K562 (cell line): ENCODE results near the gene MARS1. TPM values are rescaled to one million over a fixed set of nuclear protein-coding genes. Genes with fewer than 3 reads are reported as not detected.

Source experiments
- CREM ChIP-seq: IDR thresholded peaks from 2 replicates; pipeline ENCODE4 v1.6.1; 2014; ENCODE audit warnings: antibody characterized with exemption, low read depth
- ESRRA ChIP-seq: fragments of 450-650 bp; IDR thresholded peaks from 2 replicates; pipeline ENCODE4 v1.6.1; 2014; ENCODE audit warnings: low read depth, mild to moderate bottlenecking, moderate library complexity, borderline replicate concordance
- HDAC2 ChIP-seq: fragments of 450-650 bp; IDR thresholded peaks from 2 replicates; pipeline ENCODE4 v1.6.1; 2016; ENCODE audit warnings: mild to moderate bottlenecking
- KDM5B ChIP-seq: fragments of 200-600 bp; sonication (generic); IDR thresholded peaks from 2 replicates; pipeline ENCODE4 v1.6.1; 2012; ENCODE audit warnings: low read depth, mild to moderate bottlenecking, moderate library complexity, low read length, control low read depth, inconsistent platforms; ENCODE audit not compliant: insufficient replicate concordance
- MBD2 ChIP-seq: sonication (generic); IDR thresholded peaks from 2 replicates; pipeline ENCODE4 v1.6.1; 2016; ENCODE audit warnings: low read depth, borderline replicate concordance
- MTF1 ChIP-seq: fragments of 250-450 bp; sonication (Bioruptor Pico); IDR thresholded peaks from 2 replicates; pipeline ENCODE4 v1.9.0; 2021; ENCODE audit warnings: moderate library complexity, mild to moderate bottlenecking, inconsistent platforms, borderline replicate concordance
- PHF8 ChIP-seq: fragments of 200-600 bp; sonication (generic); IDR thresholded peaks from 2 replicates; pipeline ENCODE4 v1.6.1; 2012; ENCODE audit warnings: mixed run types, mild to moderate bottlenecking, inconsistent platforms, low read length, moderate library complexity, borderline replicate concordance
- RHOXF2B ChIP-seq: fragments of 250-450 bp; sonication (Bioruptor Pico); conservative IDR thresholded peaks from 2 replicates; pipeline ENCODE4 v1.5.1; 2021
- SLC30A9 ChIP-seq: fragments of 250-450 bp; sonication (Bioruptor Pico); IDR thresholded peaks from 2 replicates; pipeline ENCODE4 v1.8.0; 2022; ENCODE audit warnings: mild to moderate bottlenecking, moderate library complexity
- TEAD4 ChIP-seq, 2 experiments: sonication (generic) in 1 of 2; formaldehyde crosslinking in 1 of 2; IDR thresholded peaks; 2 replicates each; pipeline versions ENCODE4 v1.6.1 to v1.8.0; 2012 to 2022; ENCODE audit warnings: borderline replicate concordance in 1 of 2, inconsistent platforms in 1 of 2, low read length in 1 of 2, mild to moderate bottlenecking in 1 of 2, missing genetic modification reagents in 1 of 2
- YBX1 ChIP-seq: fragments of 450-650 bp; IDR thresholded peaks from 2 replicates; pipeline ENCODE4 v1.7.1; 2016; ENCODE audit warnings: mild to moderate bottlenecking
- polyA plus RNA-seq, 8 experiments: library from polyadenylated mRNA; depleted of rRNA in 4 of 8; stranded (reverse) in 5 of 8; unstranded in 3 of 8; fragments of >200 nt; fragmentation: Nextera tagmentation in 2 of 8; fragmentation: Illumina TruSeq in 1 of 8; extraction: Ambion mirVana in 2 of 8; extraction: Trizol in 1 of 8; gene quantifications; 2 replicates each; pipeline versions ENCODE4 v1.2.1 to v1.2.3, GENCODE V29; 2011 to 2014; ENCODE audit warnings: inconsistent platforms in 1 of 8, missing spikeins in 1 of 8
- total RNA-seq, 7 experiments: library from RNA; depleted of rRNA in 6 of 7; stranded (reverse); fragments of >200 nt in 6 of 7; fragmentation: Illumina TruSeq in 2 of 7; extraction: Trizol in 2 of 7; gene quantifications; 2 replicates each; pipeline versions ENCODE4 v1.2.1 to v1.2.3, GENCODE V29; 2011 to 2021; ENCODE audit warnings: low replicate concordance in 1 of 7
- TF ChIP-seq, protein P1 (sequence below): fragments of 250-450 bp; sonication (Bioruptor Pico); IDR thresholded peaks from 2 replicates; pipeline ENCODE4 v1.8.0; 2022; ENCODE audit warnings: inconsistent platforms, mild to moderate bottlenecking, moderate library complexity, borderline replicate concordance
- TF ChIP-seq, protein P2 (sequence below): fragments of 250-450 bp; sonication (Bioruptor Pico); IDR thresholded peaks from 2 replicates; pipeline ENCODE4 v1.6.1; 2021; ENCODE audit warnings: mild to moderate bottlenecking
- TF ChIP-seq, protein P3 (sequence below): fragments of 450-650 bp; formaldehyde crosslinking; IDR thresholded peaks from 2 replicates; pipeline ENCODE4 v1.4.0; 2020; ENCODE audit warnings: mild to moderate bottlenecking, moderate library complexity
- TF ChIP-seq, protein P4 (sequence below), 3 experiments: fragments of 200-800 bp in 1 of 3; fragments of 250-450 bp in 1 of 3; fragments of 450-650 bp in 1 of 3; sonication (Bioruptor Pico) in 1 of 3; sonication (Bioruptor generic) in 1 of 3; formaldehyde crosslinking in 1 of 3; IDR thresholded peaks; 2 replicates each; pipeline versions ENCODE4 v1.6.1 to v1.8.0; 2016 to 2022; ENCODE audit warnings: mild to moderate bottlenecking in 2 of 3, missing genetic modification characterization in 2 of 3, missing compliant biosample characterization in 1 of 3, moderate library complexity in 1 of 3
- TF ChIP-seq, protein P5 (sequence below): fragments of 250-450 bp; sonication (Bioruptor Pico); IDR thresholded peaks from 2 replicates; pipeline ENCODE4 v1.4.0; 2020; ENCODE audit warnings: mild to moderate bottlenecking, moderate library complexity

MARS1 gene
- total and polyA plus RNA-seq, 9 of the 15 experiments (the other 6 are each of a cell fraction or from before 2014, with no cell fraction given), result 117 to 382 (median 220) TPM

DNA sequence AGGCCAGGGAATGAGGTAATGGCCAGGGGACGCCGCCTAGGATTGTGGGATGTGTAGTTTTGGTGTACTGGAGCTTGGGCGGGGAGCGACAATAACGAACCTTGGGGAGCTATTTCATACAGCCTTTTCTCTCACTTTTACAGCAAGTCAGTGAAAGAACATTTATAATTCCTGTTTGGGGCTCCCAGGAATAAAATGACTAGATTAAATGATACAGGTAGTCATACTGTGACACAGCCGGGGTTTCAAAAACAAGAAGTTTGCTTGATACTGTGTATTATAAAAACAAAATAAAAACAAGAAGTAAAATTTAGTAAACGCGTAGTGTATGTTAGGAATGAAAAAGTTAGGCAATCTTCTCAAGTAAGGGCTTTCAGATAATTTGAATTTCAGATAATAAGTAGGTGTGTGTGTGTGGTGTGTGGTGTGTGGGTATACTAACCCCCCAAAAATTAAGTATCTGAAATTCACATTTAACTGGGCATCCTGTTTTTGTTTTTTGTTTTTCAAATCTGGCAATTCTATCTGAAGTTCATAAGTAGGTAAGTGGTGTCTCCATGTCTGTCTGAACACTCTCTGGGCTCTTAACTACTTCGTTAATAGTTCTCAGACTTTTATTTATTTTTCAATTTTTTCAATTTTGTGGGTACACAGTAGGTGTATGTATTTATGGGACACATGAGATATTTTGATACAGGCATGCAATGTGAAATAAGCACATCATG is 59.6 kb downstream of the MARS1 start (continued):
- TF ChIP-seq, protein P1, sequence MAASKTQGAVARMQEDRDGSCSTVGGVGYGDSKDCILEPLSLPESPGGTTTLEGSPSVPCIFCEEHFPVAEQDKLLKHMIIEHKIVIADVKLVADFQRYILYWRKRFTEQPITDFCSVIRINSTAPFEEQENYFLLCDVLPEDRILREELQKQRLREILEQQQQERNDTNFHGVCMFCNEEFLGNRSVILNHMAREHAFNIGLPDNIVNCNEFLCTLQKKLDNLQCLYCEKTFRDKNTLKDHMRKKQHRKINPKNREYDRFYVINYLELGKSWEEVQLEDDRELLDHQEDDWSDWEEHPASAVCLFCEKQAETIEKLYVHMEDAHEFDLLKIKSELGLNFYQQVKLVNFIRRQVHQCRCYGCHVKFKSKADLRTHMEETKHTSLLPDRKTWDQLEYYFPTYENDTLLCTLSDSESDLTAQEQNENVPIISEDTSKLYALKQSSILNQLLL (CRISPR knock-in tag), result no peak
- TF ChIP-seq, protein P2, sequence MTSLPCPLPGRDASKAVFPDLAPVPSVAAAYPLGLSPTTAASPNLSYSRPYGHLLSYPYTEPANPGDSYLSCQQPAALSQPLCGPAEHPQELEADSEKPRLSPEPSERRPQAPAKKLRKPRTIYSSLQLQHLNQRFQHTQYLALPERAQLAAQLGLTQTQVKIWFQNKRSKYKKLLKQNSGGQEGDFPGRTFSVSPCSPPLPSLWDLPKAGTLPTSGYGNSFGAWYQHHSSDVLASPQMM (CRISPR knock-in tag), result no peak
- no peak for TF ChIP-seq MTF1 (CRISPR knock-in tag)
- TF ChIP-seq, protein P3, sequence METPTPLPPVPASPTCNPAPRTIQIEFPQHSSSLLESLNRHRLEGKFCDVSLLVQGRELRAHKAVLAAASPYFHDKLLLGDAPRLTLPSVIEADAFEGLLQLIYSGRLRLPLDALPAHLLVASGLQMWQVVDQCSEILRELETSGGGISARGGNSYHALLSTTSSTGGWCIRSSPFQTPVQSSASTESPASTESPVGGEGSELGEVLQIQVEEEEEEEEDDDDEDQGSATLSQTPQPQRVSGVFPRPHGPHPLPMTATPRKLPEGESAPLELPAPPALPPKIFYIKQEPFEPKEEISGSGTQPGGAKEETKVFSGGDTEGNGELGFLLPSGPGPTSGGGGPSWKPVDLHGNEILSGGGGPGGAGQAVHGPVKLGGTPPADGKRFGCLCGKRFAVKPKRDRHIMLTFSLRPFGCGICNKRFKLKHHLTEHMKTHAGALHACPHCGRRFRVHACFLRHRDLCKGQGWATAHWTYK (CRISPR knock-in tag), result no peak
- TF ChIP-seq YBX1, result no peak
- TF ChIP-seq KDM5B, result no peak
- TF ChIP-seq, protein P4, sequence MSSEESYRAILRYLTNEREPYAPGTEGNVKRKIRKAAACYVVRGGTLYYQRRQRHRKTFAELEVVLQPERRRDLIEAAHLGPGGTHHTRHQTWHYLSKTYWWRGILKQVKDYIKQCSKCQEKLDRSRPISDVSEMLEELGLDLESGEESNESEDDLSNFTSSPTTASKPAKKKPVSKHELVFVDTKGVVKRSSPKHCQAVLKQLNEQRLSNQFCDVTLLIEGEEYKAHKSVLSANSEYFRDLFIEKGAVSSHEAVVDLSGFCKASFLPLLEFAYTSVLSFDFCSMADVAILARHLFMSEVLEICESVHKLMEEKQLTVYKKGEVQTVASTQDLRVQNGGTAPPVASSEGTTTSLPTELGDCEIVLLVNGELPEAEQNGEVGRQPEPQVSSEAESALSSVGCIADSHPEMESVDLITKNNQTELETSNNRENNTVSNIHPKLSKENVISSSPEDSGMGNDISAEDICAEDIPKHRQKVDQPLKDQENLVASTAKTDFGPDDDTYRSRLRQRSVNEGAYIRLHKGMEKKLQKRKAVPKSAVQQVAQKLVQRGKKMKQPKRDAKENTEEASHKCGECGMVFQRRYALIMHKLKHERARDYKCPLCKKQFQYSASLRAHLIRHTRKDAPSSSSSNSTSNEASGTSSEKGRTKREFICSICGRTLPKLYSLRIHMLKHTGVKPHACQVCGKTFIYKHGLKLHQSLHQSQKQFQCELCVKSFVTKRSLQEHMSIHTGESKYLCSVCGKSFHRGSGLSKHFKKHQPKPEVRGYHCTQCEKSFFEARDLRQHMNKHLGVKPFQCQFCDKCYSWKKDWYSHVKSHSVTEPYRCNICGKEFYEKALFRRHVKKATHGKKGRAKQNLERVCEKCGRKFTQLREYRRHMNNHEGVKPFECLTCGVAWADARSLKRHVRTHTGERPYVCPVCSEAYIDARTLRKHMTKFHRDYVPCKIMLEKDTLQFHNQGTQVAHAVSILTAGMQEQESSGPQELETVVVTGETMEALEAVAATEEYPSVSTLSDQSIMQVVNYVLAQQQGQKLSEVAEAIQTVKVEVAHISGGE (CRISPR knock-in tag; IDR thresholded peaks at IDR 0.05), result no peak
- TF ChIP-seq SLC30A9 (CRISPR knock-in tag), result no peak
- TF ChIP-seq CREM, result peak; percentile 98
- no peak for TF ChIP-seq ESRRA
- TF ChIP-seq MBD2, result peak; percentile 81
- no peak for TF ChIP-seq PHF8
- TF ChIP-seq HDAC2, result no peak
- no peak; the same call in 1 of the 2 replicates for TF ChIP-seq TEAD4 (IDR thresholded peaks at IDR 0.05; ENCODE audit: low read length)
- no peak for TF ChIP-seq TEAD4 (CRISPR knock-in tag; IDR thresholded peaks at IDR 0.05; ENCODE audit: borderline replicate concordance)
- no peak for TF ChIP-seq RHOXF2B (CRISPR knock-in tag)
- TF ChIP-seq, protein P5, sequence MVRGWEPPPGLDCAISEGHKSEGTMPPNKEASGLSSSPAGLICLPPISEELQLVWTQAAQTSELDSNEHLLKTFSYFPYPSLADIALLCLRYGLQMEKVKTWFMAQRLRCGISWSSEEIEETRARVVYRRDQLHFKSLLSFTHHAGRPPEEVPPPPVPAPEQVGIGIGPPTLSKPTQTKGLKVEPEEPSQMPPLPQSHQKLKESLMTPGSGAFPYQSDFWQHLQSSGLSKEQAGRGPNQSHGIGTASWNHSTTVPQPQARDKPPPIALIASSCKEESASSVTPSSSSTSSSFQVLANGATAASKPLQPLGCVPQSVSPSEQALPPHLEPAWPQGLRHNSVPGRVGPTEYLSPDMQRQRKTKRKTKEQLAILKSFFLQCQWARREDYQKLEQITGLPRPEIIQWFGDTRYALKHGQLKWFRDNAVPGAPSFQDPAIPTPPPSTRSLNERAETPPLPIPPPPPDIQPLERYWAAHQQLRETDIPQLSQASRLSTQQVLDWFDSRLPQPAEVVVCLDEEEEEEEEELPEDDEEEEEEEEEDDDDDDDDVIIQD (CRISPR knock-in tag), result no peak
